Spleen (tissue), 11 donors: ENCODE data around the gene RASSF5. TPM values are rescaled to one million over a fixed set of nuclear protein-coding genes. Genes with fewer than 3 reads are reported as not detected.

Experiments used
- DNase-seq: peaks from one replicate; pipeline ENCODE4 v3.0.0-alpha.2; 2020
- H3K27ac ChIP-seq, 8 donors: fragments of 200-600 bp; sonication (generic) in 7 of 8; 1 replicate in 4 of 8; 2 replicates in 4 of 8; pipeline versions ENCODE4 v1.5.0 to v1.8.0; 2016 to 2021; ENCODE audit warnings: inconsistent platforms in 4 of 8, mild to moderate bottlenecking in 4 of 8, moderate library complexity in 1 of 8
- H3K27me3 ChIP-seq, 7 donors: fragments of 200-600 bp; sonication (generic) in 6 of 7; replicated peaks in 1 of 7; 1 replicate in 4 of 7; 2 replicates in 3 of 7; pipeline versions ENCODE4 v1.5.0 to v1.8.0; 2016 to 2021; ENCODE audit warnings: inconsistent platforms in 3 of 7, mild to moderate bottlenecking in 1 of 7
- H3K36me3 ChIP-seq, 6 donors: fragments of 200-600 bp; sonication (generic) in 5 of 6; 1 replicate in 4 of 6; 2 replicates in 2 of 6; pipeline versions ENCODE4 v1.5.0 to v1.8.0; 2016 to 2021; ENCODE audit warnings: inconsistent platforms in 2 of 6
- H3K4me1 ChIP-seq, 6 donors: fragments of 200-600 bp; sonication (generic) in 5 of 6; 1 replicate in 3 of 6; 2 replicates in 3 of 6; pipeline versions ENCODE4 v1.5.0 to v1.8.0; 2016 to 2021; ENCODE audit warnings: inconsistent platforms in 3 of 6
- H3K4me3 ChIP-seq, 8 donors: fragments of 200-600 bp; sonication (generic) in 7 of 8; 1 replicate in 4 of 8; 2 replicates in 4 of 8; pipeline versions ENCODE4 v1.5.0 to v1.8.0; 2016 to 2021; ENCODE audit warnings: inconsistent platforms in 4 of 8, mild to moderate bottlenecking in 4 of 8, moderate library complexity in 2 of 8
- H3K9me3 ChIP-seq, 8 donors: fragments of 200-600 bp; sonication (generic) in 7 of 8; 1 replicate in 4 of 8; 2 replicates in 4 of 8; pipeline versions ENCODE4 v1.5.0 to v1.8.0; 2016 to 2021; ENCODE audit warnings: inconsistent platforms in 4 of 8
- CTCF ChIP-seq, 11 experiments: fragments of 200-600 bp in 7 of 11; fragments of 450-650 bp in 4 of 11; sonication (generic) in 4 of 11; IDR thresholded peaks in 8 of 11; conservative IDR thresholded peaks in 3 of 11; 1 replicate in 7 of 11; 2 replicates in 4 of 11; pipeline versions ENCODE4 v1.4.0 to v1.8.0; 2016 to 2021; ENCODE audit warnings: antibody characterized with exemption in 11 of 11, inconsistent platforms in 4 of 11, mild to moderate bottlenecking in 1 of 11
- POLR2A ChIP-seq, 3 donors: fragments of 450-650 bp; IDR thresholded peaks; one replicate each; pipeline ENCODE4 v1.5.1; 2017; ENCODE audit warnings: antibody characterized with exemption in 3 of 3, mild to moderate bottlenecking in 1 of 3
- POLR2AphosphoS5 ChIP-seq, 3 donors: sonication (generic); formaldehyde crosslinking; IDR thresholded peaks; one replicate each; pipeline ENCODE4 v1.5.1; 2017; ENCODE audit warnings: antibody characterized with exemption in 3 of 3
- WGBS, 5 donors: extraction: QIAGEN DNeasy Blood & Tissue Kit in 3 of 5; methylation state at CpG; one replicate each; pipeline versions ENCODE4 v1.1.5 to v1.1.7; 2013 to 2018; 5-methylcytosine and 5-hydroxymethylcytosine counted together
- intact Hi-C: fragments of 100-400 bp; cut with DNase I; formaldehyde crosslinking; loops from one replicate; pipeline ENCODE4 v1.15.0; 2023; ENCODE audit warnings: low total_unique reads
- polyA plus RNA-seq, 3 donors: library from polyadenylated mRNA; stranded (reverse); fragments of 200-250 nt; gene quantifications; one replicate each; pipeline ENCODE4 v1.2.1, GENCODE V29; 2013
- total RNA-seq, 7 donors: library from RNA; depleted of rRNA in 3 of 7; stranded (reverse); fragments of >200 nt in 3 of 7; fragmentation: NEBNext Ultra II Directional in 4 of 7; extraction: Animal tissue kit (Norgen Biotek cat#: 25700) in 4 of 7; gene quantifications; one replicate each; pipeline versions ENCODE4 v1.1.0 to v1.2.1, GENCODE V29; 2016 to 2021
- donor health status: healthy with polysubstance abuse.
- donor health status: DM: no; HTN: no; CAD: no; lungs with moderate emphysema.
- donor health status: DM: no; HTN: no; CAD: no.
- donor health status: Bipolar disorder and iron deficiency.
- donor health status: healthy.
- donor health status: DM: no; HTN: no; CAD: no.
- donor health status: DM: yes; HTN: yes; CAD: no.

RASSF5 gene
- total and polyA plus RNA-seq, 10 donors = 32.2 to 168 (median 127) TPM

GRCh38 chr1:206484901-206485300, 22.4 kb upstream of the RASSF5 start:
- Histone ChIP-seq H3K4me1 (peaks cover 0 to 31% (median 12%) of the 10 kb centered on the region in 6 donors), H3K27ac (no peak overlapping the region), H3K36me3 (peaks cover 0 to 99% (median 48%) of the 10 kb centered on the region in 6 donors), H3K9me3 (no peaks in the 10 kb centered on the region), H3K4me3 (no peak overlapping the region), H3K27me3 (no peaks in the 10 kb centered on the region)
- peak; percentile 49 for DNase-seq
- 94 to 100% (median 97%) methylated on average over 5 to 10 of the region's 10 CpGs for WGBS, 5 donors
- TF ChIP-seq POLR2AphosphoS5 (IDR thresholded peaks at IDR 0.05) = peak in 1 of 3 donors; percentile 16
- no peak for TF ChIP-seq POLR2A (IDR thresholded peaks at IDR 0.05)
- intact Hi-C loops = loop anchor here (5.0 kb wide), 1 partner anchor 97 kb away; no protein-coding TSS in a partner anchor

GRCh38 chr1:206486995-206487788, 20.1 kb upstream of the RASSF5 start:
- intact Hi-C loops = no loop called here
- H3K36me3 ChIP-seq = peaks cover 0 to 100% (median 52%) of the 10 kb centered on the region in 6 donors
- TF ChIP-seq POLR2AphosphoS5 (IDR thresholded peaks at IDR 0.05) (no peak), POLR2A (IDR thresholded peaks at IDR 0.05) (no peak)
- H3K27ac ChIP-seq = peak overlapping the region in 7 of 8 donors; percentile 15 to 52 (median 24)
- peak; percentile 47 for DNase-seq
- H3K4me1 ChIP-seq = peaks cover 0 to 40% (median 14%) of the 10 kb centered on the region in 6 donors
- H3K9me3 ChIP-seq = no peaks in the 10 kb centered on the region
- no peak overlapping the region for H3K4me3 ChIP-seq
- 59 to 66% (median 62%) methylated on average over 13 to 15 of the region's 15 CpGs for WGBS, 5 donors
- no peaks in the 10 kb centered on the region for H3K27me3 ChIP-seq

- Histone ChIP-seq H3K27ac (peak overlapping the region in 6 of 8 donors; percentile 11 to 52 (median 28)), H3K4me1 (peaks cover 0 to 40% (median 17%) of the 10 kb centered on the region in 6 donors), H3K9me3 (no peaks in the 10 kb centered on the region), H3K27me3 (no peaks in the 10 kb centered on the region), H3K36me3 (peaks cover 0 to 100% (median 52%) of the 10 kb centered on the region in 6 donors), H3K4me3 (no peak overlapping the region)
- no peak for DNase-seq
- WGBS, 5 donors = 92 to 96% (median 95%) methylated on average over 7 of the region's 7 CpGs
- no peak for TF ChIP-seq POLR2AphosphoS5 (IDR thresholded peaks at IDR 0.05)
- no peak for TF ChIP-seq POLR2A (IDR thresholded peaks at IDR 0.05)
- TF ChIP-seq CTCF (IDR thresholded peaks at IDR 0.05 in 8 of 11, conservative IDR thresholded peaks at IDR 0.05 in 3 of 11) = no peak
- intact Hi-C loops = no loop called here
Measured at GRCh38 chr1:206487970-206488369, 19.4 kb upstream of the RASSF5 start.

GRCh38 chr1:206488466-206488865, 18.9 kb upstream of the RASSF5 start:
- DNase-seq = no peak
- WGBS, 5 donors = 72 to 89% (median 84%) methylated on average over 3 of the region's 3 CpGs
- no peaks in the 10 kb centered on the region for H3K9me3 ChIP-seq
- peaks cover 0 to 100% (median 55%) of the 10 kb centered on the region in 6 donors for H3K36me3 ChIP-seq
- no peaks in the 10 kb centered on the region for H3K27me3 ChIP-seq
- H3K4me1 ChIP-seq = peaks cover 0 to 40% (median 17%) of the 10 kb centered on the region in 6 donors
- no peak overlapping the region for H3K4me3 ChIP-seq
- intact Hi-C loops = no loop called here
- peak overlapping the region in 2 of 8 donors; percentile 36 to 42 for H3K27ac ChIP-seq
- TF ChIP-seq POLR2A (IDR thresholded peaks at IDR 0.05) (no peak), CTCF (IDR thresholded peaks at IDR 0.05 in 8 of 11, conservative IDR thresholded peaks at IDR 0.05 in 3 of 11) (no peak), POLR2AphosphoS5 (IDR thresholded peaks at IDR 0.05) (no peak)
